Adrenal gland (tissue), 5 donors: ENCODE measurements around the gene ADAMTS9.

ENCODE experiments used
- POLR2A ChIP-seq, 2 donors: fragments of 450-650 bp; IDR thresholded peaks; one replicate each; pipeline ENCODE4 v1.6.1; 2017; ENCODE audit warnings: antibody characterized with exemption in 2 of 2, mild to moderate bottlenecking in 2 of 2, moderate library complexity in 1 of 2
- TF ChIP-seq, protein P1 (sequence below), 6 experiments: fragments of 450-650 bp in 4 of 6; fragments of 200-600 bp in 2 of 6; sonication (generic) in 1 of 6; IDR thresholded peaks; 1 replicate in 5 of 6; 2 replicates in 1 of 6; pipeline versions ENCODE4 v1.5.1 to v1.8.0; 2016 to 2021; ENCODE audit warnings: antibody characterized with exemption in 6 of 6, mild to moderate bottlenecking in 2 of 6, moderate library complexity in 1 of 6
- donor health status: DM: no; HTN: no; CAD: no.

DNA sequence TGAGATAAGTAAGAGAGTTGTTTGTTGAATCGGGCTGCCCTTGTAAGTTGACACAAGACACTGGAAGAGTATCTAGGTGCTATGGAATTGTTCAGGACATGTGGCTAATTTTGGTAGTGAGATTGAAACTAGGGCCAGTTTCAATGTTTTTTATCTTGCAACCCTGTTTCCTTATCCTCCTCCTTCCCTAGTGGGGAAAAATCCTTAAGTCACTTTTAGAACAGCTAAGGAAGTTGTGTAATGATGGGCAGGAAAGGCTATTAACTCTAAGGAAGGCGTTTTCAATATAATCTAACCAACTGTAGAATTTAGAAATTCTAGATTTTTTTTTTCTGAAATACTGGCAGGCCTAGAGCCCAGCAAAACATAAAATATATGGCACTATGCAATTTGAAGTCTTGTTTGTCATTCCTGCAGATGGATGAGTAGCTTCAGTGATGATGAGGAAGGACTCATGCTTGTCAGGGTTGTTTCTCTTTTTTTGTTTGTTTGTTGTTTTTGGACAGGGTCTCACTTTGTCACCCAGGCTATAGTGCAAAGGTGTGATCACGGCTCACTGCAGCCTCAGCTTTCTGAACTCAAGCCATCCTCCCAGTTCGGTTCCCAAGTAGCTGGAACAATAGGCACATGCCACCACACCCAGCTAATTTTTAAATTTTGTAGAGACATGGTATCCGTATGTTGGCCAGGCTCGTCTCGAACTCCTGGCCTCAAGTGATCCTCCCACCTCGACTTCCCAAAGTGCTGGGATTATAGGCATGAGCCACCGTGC is 27.6 kb upstream of the ADAMTS9 start:
- TF ChIP-seq, protein P1, sequence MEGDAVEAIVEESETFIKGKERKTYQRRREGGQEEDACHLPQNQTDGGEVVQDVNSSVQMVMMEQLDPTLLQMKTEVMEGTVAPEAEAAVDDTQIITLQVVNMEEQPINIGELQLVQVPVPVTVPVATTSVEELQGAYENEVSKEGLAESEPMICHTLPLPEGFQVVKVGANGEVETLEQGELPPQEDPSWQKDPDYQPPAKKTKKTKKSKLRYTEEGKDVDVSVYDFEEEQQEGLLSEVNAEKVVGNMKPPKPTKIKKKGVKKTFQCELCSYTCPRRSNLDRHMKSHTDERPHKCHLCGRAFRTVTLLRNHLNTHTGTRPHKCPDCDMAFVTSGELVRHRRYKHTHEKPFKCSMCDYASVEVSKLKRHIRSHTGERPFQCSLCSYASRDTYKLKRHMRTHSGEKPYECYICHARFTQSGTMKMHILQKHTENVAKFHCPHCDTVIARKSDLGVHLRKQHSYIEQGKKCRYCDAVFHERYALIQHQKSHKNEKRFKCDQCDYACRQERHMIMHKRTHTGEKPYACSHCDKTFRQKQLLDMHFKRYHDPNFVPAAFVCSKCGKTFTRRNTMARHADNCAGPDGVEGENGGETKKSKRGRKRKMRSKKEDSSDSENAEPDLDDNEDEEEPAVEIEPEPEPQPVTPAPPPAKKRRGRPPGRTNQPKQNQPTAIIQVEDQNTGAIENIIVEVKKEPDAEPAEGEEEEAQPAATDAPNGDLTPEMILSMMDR (IDR thresholded peaks at IDR 0.05) = peak in 1 of 6 experiments; percentile 9
- no peak for TF ChIP-seq POLR2A (IDR thresholded peaks at IDR 0.05)
